Measurements from ENCODE around the gene DNALI1.
"Not testable (repeated sequence)": the region's sequence is repeated elsewhere in the genome, so short reads cannot be mapped to it uniquely, and the experiment has no call there.

The DNALI1 gene

DNA sequence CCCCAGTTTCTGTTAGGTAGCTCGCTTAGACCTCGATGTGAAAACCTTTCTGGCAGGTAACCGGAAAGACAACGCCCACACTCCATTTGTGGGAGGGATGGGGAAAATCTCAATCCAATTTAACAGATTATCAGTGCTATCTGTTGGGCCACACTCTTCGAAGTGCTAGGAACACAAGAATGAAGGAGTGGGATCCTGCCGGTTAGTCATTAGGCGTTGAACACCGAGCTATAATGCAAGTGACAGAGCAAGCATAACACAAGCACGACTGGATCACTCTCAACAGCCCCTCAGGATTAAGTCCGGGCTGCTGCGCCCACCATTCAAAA is 3.2 kb upstream of the DNALI1 start:
- FAIRE-seq (no peak), DNase-seq (ENCODE audit: extremely low spot score, insufficient read length, low read depth) (no peak)

DNA sequence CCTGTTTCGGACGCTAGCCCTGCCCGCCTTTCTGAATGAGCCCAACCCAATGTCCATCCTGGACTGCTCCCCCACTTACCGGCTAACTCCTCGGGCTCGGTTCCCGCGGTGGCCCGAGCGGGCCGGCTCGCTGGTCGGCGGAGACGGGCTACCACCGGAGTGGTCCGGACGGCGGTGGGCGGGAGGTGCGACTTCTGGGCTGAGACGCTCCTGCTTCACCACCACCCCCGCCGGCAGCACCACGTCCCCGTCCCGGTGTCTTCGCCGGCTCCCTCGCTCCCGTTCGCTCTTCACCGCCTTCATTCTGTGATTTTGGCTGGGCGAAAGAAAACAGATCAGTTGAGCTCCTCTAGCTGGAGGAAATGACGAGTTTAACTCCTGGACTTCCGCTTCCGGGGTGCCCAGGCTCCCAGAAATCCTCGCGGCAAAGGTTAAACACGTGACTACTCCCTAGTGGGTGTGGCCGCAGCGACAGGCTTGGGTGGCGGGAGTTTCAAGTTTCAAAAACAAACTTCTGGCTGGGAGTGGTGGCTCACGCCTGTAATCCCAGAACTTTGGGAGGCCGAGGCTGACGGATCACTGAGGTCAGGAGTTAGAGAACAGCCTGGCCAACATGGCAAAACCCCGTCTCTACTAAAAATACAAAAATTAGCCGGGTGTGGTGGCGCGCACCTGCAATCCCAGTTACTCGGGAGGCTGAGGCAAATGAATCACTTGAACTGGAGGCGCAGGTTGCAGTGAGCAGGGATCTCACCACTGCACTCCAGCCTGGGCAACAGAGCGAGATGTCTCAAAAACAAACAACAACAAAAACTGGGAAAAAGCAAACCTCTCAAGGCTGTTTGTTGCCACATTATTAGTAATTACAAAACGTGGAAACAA is 2.6 kb upstream of the DNALI1 start, which contains the start of gene SNIP1:
Gene SNIP1, minus strand, starts transcription at position 367 of the 882 bp plus-strand sequence. Its CDS starts 64 bp downstream, at position 303.
- FAIRE-seq (peak; percentile 98), DNase-seq (ENCODE audit: extremely low spot score, insufficient read length, low read depth) (peak; percentile 97)

DNA sequence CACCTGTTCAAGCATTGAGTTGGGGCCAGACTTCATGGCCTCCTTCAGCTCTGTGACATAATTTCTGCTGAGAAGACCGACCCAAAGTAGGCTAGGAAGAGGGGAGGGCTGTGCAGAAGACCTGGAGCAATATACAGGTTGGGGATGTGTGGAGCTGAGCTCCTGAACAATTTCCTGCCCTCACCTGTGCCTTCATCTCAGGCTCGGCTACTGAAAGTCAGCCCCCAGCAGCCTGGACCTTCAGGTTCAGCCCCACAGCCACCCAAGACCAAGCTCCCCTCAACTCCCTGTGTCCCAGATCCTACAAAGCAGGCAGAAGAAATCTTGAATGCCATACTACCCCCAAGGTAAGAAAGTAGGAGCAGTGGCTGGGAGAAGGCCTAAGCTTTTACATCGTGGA is 662 bp downstream of the DNALI1 start:
- no peak for DNase-seq (ENCODE audit: extremely low spot score, insufficient read length, low read depth)
- FAIRE-seq = no peak

DNA sequence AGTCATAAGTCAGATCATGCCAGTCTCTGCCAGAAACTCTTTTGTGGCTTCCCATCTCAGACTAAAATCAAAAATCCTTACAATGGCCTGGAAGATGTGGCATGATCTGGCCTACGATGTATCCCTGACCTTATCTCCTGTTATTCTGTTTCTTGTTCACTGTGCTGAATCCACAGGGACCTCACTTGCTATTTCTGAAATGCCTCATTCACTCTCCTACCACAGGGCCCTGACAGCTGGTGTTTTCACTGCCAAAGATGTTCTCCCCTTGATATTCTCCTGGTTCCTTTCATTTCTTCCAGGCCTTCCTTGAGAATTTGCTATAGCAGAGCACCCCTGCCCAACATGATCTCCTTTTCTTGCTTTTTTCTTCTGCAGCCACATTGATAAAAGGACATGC is 1.7 kb downstream of the DNALI1 start:
- FAIRE-seq (no peak), DNase-seq (ENCODE audit: extremely low spot score, insufficient read length, low read depth) (no peak)

DNA sequence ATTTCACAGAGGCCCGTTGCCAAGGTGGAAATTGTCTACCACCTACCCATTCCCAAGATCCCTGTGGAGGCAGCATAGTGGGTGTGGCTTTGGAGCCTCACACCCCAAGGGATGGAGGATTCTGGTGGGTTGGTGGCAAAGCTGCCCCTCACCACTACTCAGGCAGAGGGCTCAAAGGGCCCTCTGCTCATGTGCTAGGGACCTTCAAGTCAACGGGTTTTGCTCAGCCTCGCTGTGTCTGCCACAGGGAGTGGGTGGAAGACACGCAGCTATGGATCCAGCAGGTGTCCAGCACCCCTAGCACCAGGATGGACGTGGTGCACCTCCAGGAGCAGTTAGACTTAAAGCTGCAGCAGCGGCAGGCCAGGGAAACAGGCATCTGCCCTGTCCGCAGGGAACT is 2.3 kb downstream of the DNALI1 start:
- DNase-seq (ENCODE audit: extremely low spot score, insufficient read length, low read depth) (no peak), FAIRE-seq (no peak)

DNA sequence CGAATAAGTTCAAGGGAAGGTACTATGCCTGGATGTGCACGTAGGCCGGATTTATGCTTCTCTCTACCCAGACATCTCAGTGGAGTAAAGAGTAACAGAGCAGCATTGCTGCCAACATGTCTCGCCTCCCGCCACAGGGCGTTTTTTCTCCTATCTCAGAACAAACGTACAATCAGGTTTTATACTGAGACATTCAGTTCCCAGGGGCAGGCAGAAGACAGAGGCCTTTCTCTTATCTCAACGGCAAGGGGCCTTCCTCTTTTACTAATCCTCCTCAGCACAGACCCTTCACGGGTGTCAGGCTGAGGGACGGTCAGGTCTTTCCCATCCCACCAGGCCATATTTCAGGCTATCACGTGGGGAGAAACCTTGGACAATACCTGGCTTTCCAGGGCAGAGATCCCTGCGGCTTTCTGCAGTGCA is 3.2 kb downstream of the DNALI1 start:
- not testable (repeated sequence) for DNase-seq (ENCODE audit: extremely low spot score, insufficient read length, low read depth); FAIRE-seq

DNA sequence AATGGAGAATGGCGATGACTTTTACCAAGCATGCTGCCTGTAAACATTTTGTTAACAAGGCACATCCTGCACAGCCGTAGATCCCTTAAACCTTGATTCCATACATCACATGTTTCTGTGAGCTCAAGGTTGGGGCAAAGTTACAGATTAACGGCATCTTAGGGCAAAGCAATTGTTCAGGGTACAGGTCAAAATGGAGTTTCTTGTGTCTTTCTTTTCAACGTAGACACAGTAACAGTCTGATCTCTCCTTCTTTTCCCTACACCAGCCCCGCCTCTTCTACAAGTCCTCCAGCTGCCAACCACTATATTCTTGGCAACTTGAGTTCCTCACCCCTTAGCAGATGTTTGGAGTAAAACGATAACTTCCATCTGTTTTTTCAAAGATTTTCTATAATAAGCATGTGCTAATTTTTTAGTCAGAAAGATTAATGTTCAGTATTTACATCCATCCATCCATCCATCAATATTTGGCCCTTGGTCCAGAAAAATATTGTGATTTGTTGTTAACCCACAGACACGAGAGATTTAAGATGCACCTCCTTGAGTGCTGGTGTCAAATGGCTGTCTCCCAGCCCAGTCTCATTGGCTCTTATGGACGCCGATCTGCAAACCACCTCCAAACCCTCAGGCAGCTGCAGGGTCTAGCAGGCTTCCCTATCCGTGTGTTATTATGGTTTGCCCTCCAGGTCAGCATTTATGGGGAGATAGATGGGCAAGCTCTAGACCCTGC is 3.8 kb downstream of the DNALI1 start:
- FAIRE-seq (no peak), DNase-seq (ENCODE audit: extremely low spot score, insufficient read length, low read depth) (no peak)

DNA sequence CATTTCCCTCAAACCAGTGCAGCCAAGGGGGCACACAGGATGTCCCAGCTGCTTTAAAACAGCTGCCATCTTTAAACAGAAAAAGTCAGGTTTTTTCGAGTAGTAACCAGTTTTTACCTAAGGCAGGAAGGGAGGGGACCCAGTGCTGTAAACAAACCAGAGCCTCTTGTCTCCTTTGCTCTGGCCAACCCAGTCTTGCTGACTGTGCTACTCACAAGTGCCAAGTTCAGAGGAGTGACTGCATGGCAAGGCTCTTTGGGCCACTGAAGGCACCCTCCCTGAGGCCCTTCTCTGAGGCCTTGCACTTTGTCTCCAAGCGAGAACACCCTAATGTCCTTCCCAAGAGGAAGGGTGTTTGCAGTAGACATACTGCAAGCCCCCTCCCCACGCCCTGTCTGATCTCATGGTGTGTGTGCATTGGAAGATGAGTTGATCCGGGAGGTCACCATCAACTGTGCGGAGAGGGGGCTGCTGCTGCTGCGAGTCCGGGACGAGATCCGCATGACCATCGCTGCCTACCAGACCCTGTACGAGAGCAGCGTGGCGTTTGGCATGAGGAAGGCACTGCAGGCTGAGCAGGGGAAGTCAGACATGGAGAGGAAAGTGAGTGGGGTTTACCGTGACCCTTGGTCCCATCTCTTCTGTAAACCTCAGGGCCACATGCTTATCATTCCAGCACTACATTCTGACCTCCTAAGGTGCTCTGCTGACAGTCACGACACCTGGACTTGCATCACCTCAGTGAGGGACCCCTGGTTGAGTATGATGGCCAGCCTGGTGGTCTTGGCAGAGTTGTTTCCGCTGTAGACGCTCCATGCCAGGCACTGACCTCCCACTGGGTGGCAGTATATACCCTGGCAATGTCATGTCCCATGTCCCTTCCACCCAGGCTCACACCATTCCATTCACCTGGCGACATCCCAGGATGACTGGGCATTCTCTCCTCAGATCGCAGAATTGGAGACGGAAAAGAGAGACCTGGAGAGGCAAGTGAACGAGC is 4.7 kb downstream of the DNALI1 start:
- DNase-seq (ENCODE audit: extremely low spot score, insufficient read length, low read depth) (peak; percentile 29), FAIRE-seq (peak; percentile 36)

DNA sequence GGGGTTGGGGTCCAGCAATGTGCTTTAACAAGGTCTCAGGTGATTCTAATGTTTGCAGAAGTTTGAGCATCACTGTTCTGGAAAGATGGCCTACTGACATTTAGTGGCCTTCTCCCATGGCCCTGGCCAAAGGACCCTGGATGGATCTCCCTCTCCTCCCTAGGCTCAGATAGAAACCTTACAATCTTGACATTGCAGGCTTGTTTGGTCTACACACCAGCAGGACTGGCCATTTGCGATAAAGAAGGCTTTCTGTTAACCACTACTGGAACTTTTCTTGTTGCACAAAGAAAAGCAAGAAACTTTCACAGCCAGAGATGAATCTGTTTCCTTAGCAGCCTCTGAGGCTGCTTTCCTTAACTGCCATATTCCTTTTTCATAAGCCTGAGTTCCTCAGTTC is 6.2 kb downstream of the DNALI1 start:
- no peak for DNase-seq (ENCODE audit: extremely low spot score, insufficient read length, low read depth)
- FAIRE-seq = no peak

DNA sequence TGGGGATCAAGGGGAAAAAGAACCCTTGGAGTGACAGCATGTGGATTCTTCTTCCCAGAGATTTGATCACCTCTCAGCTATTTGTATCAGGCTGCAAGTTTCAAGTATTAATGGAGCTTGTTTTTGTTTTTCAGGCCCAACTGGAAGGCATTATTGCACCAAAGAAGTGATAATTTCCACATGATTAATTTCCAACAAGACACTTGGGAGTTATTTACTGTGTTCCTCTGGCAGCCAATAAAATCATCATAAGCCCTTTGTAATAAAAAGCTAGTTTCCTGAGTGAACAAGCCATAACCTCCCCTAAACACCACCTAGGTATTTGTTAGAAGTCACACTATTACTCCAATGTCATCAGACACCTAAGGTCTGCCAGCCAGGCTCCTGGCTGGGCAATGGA is 8.2 kb downstream of the DNALI1 start:
- no peak for DNase-seq (ENCODE audit: extremely low spot score, insufficient read length, low read depth)
- FAIRE-seq = no peak

DNA sequence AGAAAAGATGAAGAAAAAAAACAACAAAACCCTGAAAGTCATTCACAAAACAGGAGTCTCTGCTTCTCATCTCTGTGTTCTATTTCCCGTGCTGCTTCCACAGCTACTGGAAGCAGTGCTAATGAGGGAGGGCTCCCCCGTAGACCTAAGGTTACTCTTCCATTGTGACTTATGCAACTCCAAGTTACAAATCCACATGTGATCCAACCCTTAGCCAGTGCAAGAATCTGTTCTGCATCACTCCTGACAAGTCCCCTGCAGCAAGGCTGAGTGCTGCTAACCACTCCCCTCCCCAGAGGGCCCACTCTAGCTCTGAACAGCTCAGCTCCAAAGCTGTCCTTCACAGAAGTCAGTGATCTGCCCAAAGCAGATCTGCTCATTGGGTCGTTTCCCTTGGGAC is 10.3 kb downstream of the DNALI1 start:
- FAIRE-seq = no peak
- DNase-seq (ENCODE audit: extremely low spot score, insufficient read length, low read depth) = no peak

DNA sequence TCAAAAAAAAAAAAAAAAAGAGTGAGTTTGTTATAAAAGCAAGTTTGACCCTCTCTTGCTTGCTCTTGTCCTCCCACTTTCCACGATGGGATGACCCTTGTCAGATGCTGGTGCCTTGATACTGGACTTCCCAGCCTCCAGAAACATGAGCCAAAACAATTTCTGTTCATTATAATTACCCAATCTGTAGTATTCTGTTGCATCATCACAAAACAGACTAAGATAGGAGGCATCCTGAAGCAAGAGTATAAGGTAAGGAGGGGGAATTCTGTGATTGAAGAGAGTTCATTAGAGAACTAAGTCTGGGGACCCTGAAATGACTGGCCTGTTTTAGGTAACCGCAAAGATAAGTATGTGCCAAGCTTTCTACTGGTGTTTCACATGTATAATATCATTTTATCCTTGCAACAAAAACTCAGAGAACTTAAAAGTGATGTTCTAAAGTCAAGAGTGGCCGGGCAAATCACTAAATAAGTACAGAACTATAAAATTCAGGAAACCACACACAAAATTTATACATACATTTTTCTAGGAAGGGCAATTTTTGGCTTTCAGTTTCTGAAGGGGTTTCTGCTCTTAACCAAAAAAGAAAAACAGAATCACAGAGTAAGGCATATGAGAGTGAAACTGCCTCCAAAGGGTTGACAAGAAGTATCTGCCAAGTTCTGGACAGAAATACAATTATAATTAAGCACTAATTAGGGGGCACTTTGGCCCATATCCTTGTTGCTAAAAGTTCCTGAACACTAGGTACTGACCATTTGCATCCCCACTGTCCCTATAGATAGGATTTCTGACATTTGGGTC is 14.0 kb downstream of the DNALI1 start:
- FAIRE-seq = no peak
- DNase-seq (ENCODE audit: extremely low spot score, insufficient read length, low read depth) = no peak

DNA sequence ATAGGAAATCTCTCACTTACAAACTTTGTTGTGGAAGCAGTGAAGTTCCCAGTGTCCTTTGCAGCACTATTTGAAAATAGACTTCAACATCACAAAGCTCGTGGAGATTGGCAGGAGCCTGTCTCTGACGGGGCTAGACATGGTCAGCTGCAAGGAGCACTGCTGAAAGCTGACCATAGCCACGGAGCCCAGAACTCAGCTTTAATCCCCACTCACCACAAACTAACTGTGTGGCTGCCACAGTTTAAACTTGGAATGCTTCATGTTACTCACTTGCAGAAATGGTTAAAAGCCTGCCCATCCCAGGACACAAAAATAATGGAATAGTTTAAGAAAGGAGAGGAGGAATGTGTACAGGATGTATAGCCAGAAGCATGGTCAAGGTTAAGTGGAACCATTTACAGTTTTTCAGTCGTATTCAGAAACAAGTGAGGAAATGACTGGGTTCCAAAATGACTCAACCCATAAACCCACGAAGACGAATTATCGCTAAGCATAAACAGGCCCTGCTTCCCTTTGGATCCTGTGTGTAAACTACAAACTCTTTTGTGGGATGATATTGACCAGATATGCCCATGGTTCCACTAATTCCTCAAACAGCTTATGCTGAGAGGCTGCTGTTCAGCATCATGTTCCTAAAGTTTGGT is 18.2 kb downstream of the DNALI1 start:
- DNase-seq (ENCODE audit: extremely low spot score, insufficient read length, low read depth) (no peak), FAIRE-seq (peak; percentile 26)

DNA sequence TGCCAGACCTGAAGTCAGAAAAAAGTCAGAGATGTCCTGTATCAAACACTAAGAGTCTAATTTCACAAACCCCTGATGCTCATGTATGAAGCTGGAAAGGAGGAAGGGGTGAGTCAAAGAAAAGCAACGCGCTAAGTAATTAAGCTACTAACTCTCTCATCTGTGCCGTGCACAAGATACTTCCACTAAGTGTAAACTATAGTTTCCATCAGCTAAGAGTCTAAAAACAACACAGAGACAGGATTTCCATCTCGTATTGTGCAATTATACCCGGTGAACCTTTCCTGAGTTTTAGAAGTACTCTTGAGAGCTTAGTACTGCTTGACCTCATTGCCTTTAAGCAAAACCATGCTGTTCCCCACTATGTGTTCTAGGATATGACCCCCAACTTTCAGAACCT is 19.0 kb downstream of the DNALI1 start:
- FAIRE-seq (no peak), DNase-seq (ENCODE audit: extremely low spot score, insufficient read length, low read depth) (no peak)

DNA sequence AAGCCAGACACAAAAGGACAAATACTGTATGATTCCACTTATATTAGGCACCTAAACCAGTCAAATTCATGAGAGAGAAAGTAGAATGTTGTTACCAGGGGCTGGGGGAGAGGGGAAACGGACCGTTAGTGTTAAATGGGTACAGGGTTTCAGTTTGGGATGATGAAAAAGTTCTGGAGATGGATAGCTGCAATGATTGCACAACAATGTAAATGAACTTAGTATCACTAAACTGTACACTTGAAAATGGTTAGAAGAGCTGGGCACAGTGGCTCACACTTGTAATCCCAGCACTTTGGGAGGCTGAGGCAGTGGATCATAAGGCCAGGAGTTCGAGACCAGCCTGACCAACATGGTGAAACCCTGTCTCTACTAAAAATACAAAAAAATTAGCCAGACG is 27.8 kb downstream of the DNALI1 start:
- not testable (repeated sequence) for FAIRE-seq; DNase-seq (ENCODE audit: extremely low spot score, insufficient read length, low read depth)

DNA sequence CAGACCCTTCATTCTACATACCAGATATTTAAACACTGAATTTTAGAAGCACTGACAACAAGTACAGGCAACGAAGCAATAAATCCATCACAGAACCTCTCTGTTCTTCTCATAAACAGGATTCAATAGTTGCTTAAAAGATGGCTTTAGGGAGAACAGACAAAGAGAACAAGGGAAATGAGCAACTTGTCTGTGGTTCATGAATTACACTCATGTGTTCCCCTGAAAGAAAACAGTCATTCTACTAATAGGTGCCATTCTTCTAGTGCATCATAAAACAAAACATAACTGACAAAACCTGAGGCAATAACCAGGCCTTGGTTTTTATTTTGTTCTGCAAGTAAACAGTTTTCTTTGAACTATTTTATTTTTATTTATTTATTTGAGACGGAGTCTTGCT is 32.2 kb downstream of the DNALI1 start:
- FAIRE-seq (no peak), DNase-seq (ENCODE audit: extremely low spot score, insufficient read length, low read depth) (no peak)

DNA sequence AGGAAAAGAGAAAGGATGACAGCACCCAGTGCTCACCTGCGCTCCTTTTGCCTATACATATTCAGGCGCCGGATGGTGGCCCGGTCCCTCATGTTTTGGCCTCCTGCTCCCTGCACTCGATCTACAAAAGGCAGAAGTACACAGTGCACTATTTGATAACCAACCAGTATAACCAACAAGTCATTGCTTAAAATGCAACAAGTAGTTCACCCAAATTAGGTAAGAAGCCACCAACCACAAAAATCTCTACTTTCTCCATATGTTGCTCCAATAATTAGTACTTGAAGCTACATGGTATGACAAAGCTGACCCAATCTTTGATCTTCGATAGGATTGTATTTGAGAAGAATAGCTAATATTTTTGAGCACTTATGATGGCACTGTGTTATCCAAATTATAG is 37.0 kb downstream of the DNALI1 start:
- FAIRE-seq (no peak), DNase-seq (ENCODE audit: extremely low spot score, insufficient read length, low read depth) (no peak)

DNA sequence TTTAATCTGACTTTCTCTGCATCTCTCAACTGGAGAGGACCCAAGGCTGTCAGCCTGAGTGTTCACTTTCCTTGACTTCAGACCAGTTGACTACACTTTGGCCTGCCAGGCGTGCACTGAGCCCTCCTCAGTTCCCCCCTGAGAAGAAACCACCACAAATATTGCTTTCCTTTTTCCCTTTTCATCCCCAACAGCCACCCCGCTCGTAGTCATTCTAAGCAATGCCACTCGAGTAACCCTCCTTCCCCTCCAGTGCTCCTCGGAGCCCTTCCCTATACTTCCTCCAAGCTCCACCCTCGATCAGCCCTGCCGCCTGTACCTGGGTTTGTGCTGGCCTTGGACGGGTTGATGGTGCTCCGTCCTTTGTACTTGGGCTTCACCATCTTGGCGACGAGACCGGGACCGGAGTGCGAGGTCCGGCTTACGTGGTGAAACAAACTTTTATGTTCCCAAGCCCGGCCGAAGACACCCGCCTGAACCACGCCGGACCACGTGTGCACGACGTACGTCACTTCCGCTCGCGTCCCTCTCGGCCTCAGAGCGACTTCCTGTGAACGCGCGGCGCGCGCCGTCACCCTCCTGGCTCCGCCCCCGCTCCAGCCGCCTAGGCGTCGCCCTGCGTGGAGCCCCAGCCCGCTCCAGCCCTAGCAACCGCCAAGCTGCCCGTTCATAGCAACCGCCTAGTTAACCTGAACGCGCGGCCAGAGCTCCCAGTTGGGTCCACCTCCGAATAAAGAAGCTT is 38.9 kb downstream of the DNALI1 start, which contains the start of gene GNL2:
Gene GNL2, minus strand, starts transcription at position 498 of the 742 bp plus-strand sequence. Its CDS starts 115 bp downstream, at position 383.
- FAIRE-seq (peak; percentile 93), DNase-seq (ENCODE audit: extremely low spot score, insufficient read length, low read depth) (peak; percentile 99)

All from GM18507 (cell line).